ENCODE results near the gene CMTM3.
"Not testable (repeated sequence)": the region's sequence is repeated elsewhere in the genome, so short reads cannot be mapped to it uniquely, and the experiment has no call there.

The CMTM3 gene

GRCh38 chr16:66608241-66609138, 4.0 kb downstream of the CMTM3 start:
- DNase-seq, result peak in 45 of 56 donors; percentile 19 to 85 (median 51)

- DNase-seq, result no peak
Observed at GRCh38 chr16:66609139-66609510, 4.6 kb downstream of the CMTM3 start.

GRCh38 chr16:66610111-66610820, 5.8 kb downstream of the CMTM3 start:
- peak in 2 of 56 donors; percentile 5 to 25 for DNase-seq

- DNase-seq, result not testable (repeated sequence)
Observed at GRCh38 chr16:66611911-66612310, 7.4 kb downstream of the CMTM3 start.

GRCh38 chr16:66612422-66612821, 7.9 kb downstream of the CMTM3 start:
- peak in 26 of 56 donors; percentile 13 to 69 (median 43) for DNase-seq

- DNase-seq, result no peak
Observed at GRCh38 chr16:66614161-66614802, 9.8 kb downstream of the CMTM3 start.

GRCh38 chr16:66616169-66616568, 11.7 kb downstream of the CMTM3 start:
- DNase-seq, result no peak

- no peak for DNase-seq
Observed at GRCh38 chr16:66616592-66616991, 12.1 kb downstream of the CMTM3 start.

GRCh38 chr16:66617010-66617434, 12.5 kb downstream of the CMTM3 start:
- DNase-seq, result no peak

GRCh38 chr16:66617728-66618127, 13.2 kb downstream of the CMTM3 start:
- DNase-seq, result no peak

GRCh38 chr16:66618588-66619375, 14.3 kb downstream of the CMTM3 start:
- DNase-seq, result no peak

GRCh38 chr16:66619534-66620428, 15.3 kb downstream of the CMTM3 start:
- no peak for DNase-seq

GRCh38 chr16:66620429-66620795, 15.9 kb downstream of the CMTM3 start:
- DNase-seq, result no peak

- no peak for DNase-seq
Observed at GRCh38 chr16:66621973-66622372, 17.5 kb downstream of the CMTM3 start.

GRCh38 chr16:66622863-66623262, 18.4 kb downstream of the CMTM3 start:
- DNase-seq, result no peak

- no peak for DNase-seq
Observed at GRCh38 chr16:66623755-66624154, 19.3 kb downstream of the CMTM3 start.

GRCh38 chr16:66627611-66628378, 23.3 kb downstream of the CMTM3 start:
- not testable (repeated sequence) for DNase-seq

- DNase-seq, result no peak
Observed at GRCh38 chr16:66629856-66630255, 25.4 kb downstream of the CMTM3 start.

- DNase-seq, result not testable (repeated sequence)
Observed at GRCh38 chr16:66630561-66631260, 26.2 kb downstream of the CMTM3 start.

Data from amygdala (tissue), 56 donors.